ENCODE data around the gene TENM4.

- TF ChIP-seq CTCF (IDR thresholded peaks at IDR 0.05; ENCODE audit: poor library complexity, severe bottlenecking), result no peak
- no peak for TF ChIP-seq EZH2 (IDR thresholded peaks at IDR 0.05; ENCODE audit: borderline replicate concordance, insufficient read depth, low read length, poor library complexity, severe bottlenecking)
Observed at GRCh38 chr11:79388201-79388600, 52.6 kb downstream of the TENM4 start.
